Lower lobe of right lung (tissue), 2 donors: ENCODE data around the gene NXT1. TPM values are rescaled to one million over a fixed set of nuclear protein-coding genes. Genes with fewer than 3 reads are reported as not detected.

ENCODE experiments used
- ATAC-seq, 2 donors: fragments of 200-7000 bp; cut with Tn5 transposase; one replicate each; pipeline ENCODE4 v1.9.1; 2020 to 2022; ENCODE audit warnings: mild to moderate bottlenecking in 2 of 2, moderate library complexity in 2 of 2
- DNase-seq: peaks from one replicate; pipeline ENCODE4 v3.0.0-alpha.2; 2020
- H3K27ac ChIP-seq: fragments of 200-600 bp; one replicate; pipeline ENCODE4 v1.8.0; 2022
- H3K27me3 ChIP-seq: fragments of 200-600 bp; one replicate; pipeline ENCODE4 v1.8.0; 2022; ENCODE audit warnings: low read depth
- H3K36me3 ChIP-seq: fragments of 200-600 bp; one replicate; pipeline ENCODE4 v1.8.0; 2022; ENCODE audit warnings: mild to moderate bottlenecking
- H3K4me1 ChIP-seq: fragments of 200-600 bp; one replicate; pipeline ENCODE4 v1.8.0; 2022
- H3K4me3 ChIP-seq: fragments of 200-600 bp; one replicate; pipeline ENCODE4 v1.8.0; 2022; ENCODE audit warnings: mild to moderate bottlenecking
- H3K9me3 ChIP-seq: fragments of 200-600 bp; one replicate; pipeline ENCODE4 v1.8.0; 2022
- CTCF ChIP-seq: fragments of 200-600 bp; IDR thresholded peaks from one replicate; pipeline ENCODE4 v1.8.0; 2022; ENCODE audit warnings: antibody characterized with exemption, mild to moderate bottlenecking
- intact Hi-C: fragments of 100-400 bp; cut with DNase I; formaldehyde crosslinking; loops from one replicate; pipeline ENCODE4 v1.11.0; 2022
- long read RNA-seq: library from polyadenylated mRNA; unstranded; transcript quantifications from one replicate; pipeline ENCODE4 v2.0.0, GENCODE V29; 2021
- total RNA-seq: library from RNA; stranded (reverse); fragmentation: NEBNext Ultra II Directional; extraction: Animal tissue kit (Norgen Biotek cat#: 25700); gene quantifications from one replicate; pipeline ENCODE4 v1.2.1, GENCODE V29; 2021
- donor health status: DM: no; HTN: yes; CAD: no; lungs with severe emphysema.

The NXT1 gene
- total RNA-seq: 14.8 TPM
- long read RNA-seq, transcript NXT1-201 (2 exons, 1,123 nt): major isoform, 29 of 31 reads
- long read RNA-seq, partial matches to known transcripts: 2 of 31 reads
- long read RNA-seq, other reads (novel, unspliced or antisense): 0 of 31 reads

- DNase-seq (peak; percentile 95), ATAC-seq (peak; percentile 96)
- intact Hi-C loops: no loop called here
- H3K36me3 ChIP-seq: peaks cover 19% of the 10 kb centered on the region
- H3K27me3 ChIP-seq: no peaks in the 10 kb centered on the region
- TF ChIP-seq CTCF: no peak
- peak within 1 kb of the TSS; percentile 90 for H3K4me3 ChIP-seq
- H3K9me3 ChIP-seq: no peaks in the 10 kb centered on the region
- H3K27ac ChIP-seq: peak within 1 kb of the TSS; percentile 97
- H3K4me1 ChIP-seq: peaks cover 27% of the 10 kb centered on the region
These were observed at the start of gene NXT1 for GRCh38 chr20:23350196-23350903. Gene NXT1, plus strand, starts transcription at chr20:23350791. Its CDS starts 3,251 bp downstream, at chr20:23354042.

- Histone ChIP-seq H3K27me3 (no peaks in the 10 kb centered on the region), H3K4me3 (no peak overlapping the region), H3K9me3 (no peaks in the 10 kb centered on the region), H3K36me3 (no peaks in the 10 kb centered on the region), H3K4me1 (peaks cover 14% of the 10 kb centered on the region), H3K27ac (no peak overlapping the region)
- no peak for DNase-seq
- intact Hi-C loops: no loop called here
- ATAC-seq: no peak
- TF ChIP-seq CTCF: no peak
These were observed 49.0 kb upstream of the NXT1 start for GRCh38 chr20:23301436-23302050.

GRCh38 chr20:23302386-23302785 lies 48.2 kb upstream of the NXT1 start:
- Histone ChIP-seq H3K4me3 (no peak overlapping the region), H3K4me1 (peaks cover 8% of the 10 kb centered on the region), H3K27ac (no peak overlapping the region), H3K9me3 (no peaks in the 10 kb centered on the region), H3K27me3 (no peaks in the 10 kb centered on the region), H3K36me3 (no peaks in the 10 kb centered on the region)
- intact Hi-C loops: no loop called here
- DNase-seq (no peak), ATAC-seq (no peak)
- no peak for TF ChIP-seq CTCF

GRCh38 chr20:23302801-23303200 lies 47.8 kb upstream of the NXT1 start:
- H3K27me3 ChIP-seq: no peaks in the 10 kb centered on the region
- H3K4me1 ChIP-seq: peaks cover 6% of the 10 kb centered on the region
- no peaks in the 10 kb centered on the region for H3K36me3 ChIP-seq
- ATAC-seq (peak; percentile 21 to 26), DNase-seq (no peak)
- no peaks in the 10 kb centered on the region for H3K9me3 ChIP-seq
- H3K4me3 ChIP-seq: no peak overlapping the region
- no peak overlapping the region for H3K27ac ChIP-seq
- intact Hi-C loops: no loop called here
- TF ChIP-seq CTCF: no peak

GRCh38 chr20:23303325-23304102 lies 47.1 kb upstream of the NXT1 start:
- Histone ChIP-seq H3K4me1 (no peaks in the 10 kb centered on the region), H3K9me3 (no peaks in the 10 kb centered on the region), H3K36me3 (no peaks in the 10 kb centered on the region), H3K4me3 (no peak overlapping the region), H3K27ac (no peak overlapping the region), H3K27me3 (no peaks in the 10 kb centered on the region)
- DNase-seq: no peak
- intact Hi-C loops: no loop called here
- no peak for TF ChIP-seq CTCF
- no peak for ATAC-seq
